H1 (cell line): Measurements from ENCODE around the gene PDS5A. TPM values are rescaled to one million over a fixed set of nuclear protein-coding genes. Genes with fewer than 3 reads are reported as not detected.

Source experiments
- CTCF ChIA-PET: fragments of 300-600 bp; sonication (Branson Sonifier 250); formaldehyde crosslinking; loops from one replicate; lab custom pipeline; 2021; ENCODE audit not compliant: partially characterized antibody; lab: Charles Lee
- POLR2A ChIA-PET: fragments of 300-600 bp; sonication (Branson Sonifier 250); formaldehyde crosslinking; loops from one replicate; lab custom pipeline; 2021; ENCODE audit warnings: inconsistent platforms; ENCODE audit not compliant: partially characterized antibody; lab: Charles Lee
- DNase-seq, 2 experiments: peaks; one replicate each; pipeline versions ENCODE4 v3.0.0 to v3.0.0-alpha.2; 2010 to 2022; ENCODE audit warnings: low spot score in 2 of 2, low read depth in 1 of 2, mixed read lengths in 1 of 2
- FAIRE-seq: peaks from 2 replicates; lab custom pipeline; 2011; peaks lifted over from hg19 to GRCh38; lab: Jason Lieb, UNC
- H2AFZ ChIP-seq: 2 replicates; pipeline ENCODE4 v1.8.1; 2012; ENCODE audit warnings: low read length, inconsistent platforms
- H2AK5ac ChIP-seq: 2 replicates; pipeline ENCODE4 v1.6.1; 2013; ENCODE audit warnings: low read depth, low read length
- H2BK120ac ChIP-seq: replicated peaks from 2 replicates; pipeline ENCODE3; 2013; ENCODE audit warnings: low read depth, low read length, inconsistent platforms
- H2BK12ac ChIP-seq: 2 replicates; pipeline ENCODE4 v1.6.1; 2013; ENCODE audit warnings: low read depth, low read length
- H2BK15ac ChIP-seq: 2 replicates; pipeline ENCODE4 v1.6.1; 2013; ENCODE audit warnings: low read length
- H2BK20ac ChIP-seq: 2 replicates; pipeline ENCODE4 v1.6.1; 2013; ENCODE audit warnings: low read length
- H2BK5ac ChIP-seq: 2 replicates; pipeline ENCODE4 v1.6.1; 2013; ENCODE audit warnings: low read depth, low read length
- H3K14ac ChIP-seq: 2 replicates; pipeline ENCODE4 v1.6.1; 2013; ENCODE audit warnings: inconsistent platforms; ENCODE audit not compliant: insufficient read length
- H3K18ac ChIP-seq: 2 replicates; pipeline ENCODE4 v1.6.1; 2013; ENCODE audit warnings: low read length; ENCODE audit errors: extremely low read depth
- H3K23ac ChIP-seq: 2 replicates; pipeline ENCODE4 v1.6.1; 2013; ENCODE audit warnings: inconsistent platforms; ENCODE audit not compliant: insufficient read length
- H3K23me2 ChIP-seq: 2 replicates; pipeline ENCODE4 v1.6.1; 2013; ENCODE audit warnings: low read depth, low read length
- H3K27ac ChIP-seq: 2 replicates; pipeline ENCODE4 v1.6.1; 2011; ENCODE audit warnings: low read depth, low read length, inconsistent platforms
- H3K27me3 ChIP-seq, 4 experiments: replicated peaks in 1 of 4; 1 replicate in 1 of 4; 2 replicates in 3 of 4; pipeline versions ENCODE4 v1.6.1 to v1.8.1; 2011 to 2013; ENCODE audit warnings: low read length in 3 of 4, mild to moderate bottlenecking in 3 of 4, inconsistent platforms in 2 of 4, mixed read lengths in 2 of 4, moderate library complexity in 1 of 4; ENCODE audit not compliant: control insufficient read depth in 3 of 4, insufficient read depth in 3 of 4; ENCODE audit errors: extremely low read depth in 1 of 4
- H3K36me3 ChIP-seq, 4 experiments: 2 replicates each; pipeline versions ENCODE4 v1.6.1 to v1.8.1; 2011 to 2013; ENCODE audit warnings: mild to moderate bottlenecking in 4 of 4, low read length in 3 of 4, moderate library complexity in 2 of 4, control low read depth in 1 of 4, inconsistent platforms in 1 of 4; ENCODE audit not compliant: insufficient read depth in 4 of 4, control insufficient read depth in 2 of 4
- H3K4ac ChIP-seq: replicated peaks from 2 replicates; pipeline ENCODE3; 2013; ENCODE audit warnings: low read length, low read depth, mixed read lengths, inconsistent platforms; ENCODE audit not compliant: insufficient read length
- H3K4me1 ChIP-seq, 4 experiments: replicated peaks in 1 of 4; 1 replicate in 1 of 4; 2 replicates in 3 of 4; pipeline versions ENCODE4 v1.6.1 to v1.8.1; 2011 to 2013; ENCODE audit warnings: low read length in 3 of 4, inconsistent platforms in 2 of 4, mixed read lengths in 1 of 4; ENCODE audit not compliant: insufficient read depth in 4 of 4, control insufficient read depth in 3 of 4
- H3K4me2 ChIP-seq, 2 experiments: 2 replicates each; pipeline versions ENCODE4 v1.6.1 to v1.8.1; 2011 to 2013; ENCODE audit warnings: low read depth in 2 of 2, low read length in 2 of 2, control low read depth in 1 of 2, inconsistent platforms in 1 of 2, mild to moderate bottlenecking in 1 of 2; ENCODE audit not compliant: insufficient read depth in 1 of 2
- H3K4me3 ChIP-seq, 4 experiments: fragments of 200-600, 300-600 bp in 1 of 4; sonication (generic), shearing (Covaris generic), sonication (Bioruptor Twin) in 1 of 4; 2 replicates each; pipeline versions ENCODE4 v1.5.1 to v1.8.1; 2011 to 2016; ENCODE audit warnings: low read length in 4 of 4, low read depth in 3 of 4, control low read depth in 2 of 4, inconsistent platforms in 2 of 4, mild to moderate bottlenecking in 2 of 4, mixed read lengths in 1 of 4, moderate library complexity in 1 of 4; ENCODE audit not compliant: insufficient read depth in 2 of 4; ENCODE audit errors: extremely low read depth in 1 of 4
- H3K56ac ChIP-seq: replicated peaks from 2 replicates; pipeline ENCODE3; 2013; ENCODE audit warnings: low read depth, mild to moderate bottlenecking, mixed read lengths, low read length, inconsistent platforms; ENCODE audit not compliant: insufficient read length
- H3K79me1 ChIP-seq: 2 replicates; pipeline ENCODE4 v1.6.1; 2013; ENCODE audit warnings: low read depth, low read length, control low read depth
- H3K79me2 ChIP-seq, 2 experiments: 2 replicates each; pipeline versions ENCODE4 v1.6.1 to v1.8.1; 2012 to 2013; ENCODE audit warnings: low read length in 2 of 2, mild to moderate bottlenecking in 2 of 2, inconsistent platforms in 1 of 2; ENCODE audit not compliant: insufficient read depth in 2 of 2, control insufficient read depth in 1 of 2
- H3K9ac ChIP-seq, 4 experiments: replicated peaks in 1 of 4; 1 replicate in 1 of 4; 2 replicates in 3 of 4; pipeline versions ENCODE4 v1.6.1 to v1.8.1; 2011 to 2013; ENCODE audit warnings: low read depth in 3 of 4, low read length in 3 of 4, control low read depth in 2 of 4, mild to moderate bottlenecking in 2 of 4, moderate library complexity in 2 of 4, inconsistent platforms in 1 of 4; ENCODE audit errors: extremely low read depth in 1 of 4
- H3K9me3 ChIP-seq, 2 experiments: 2 replicates each; pipeline versions ENCODE4 v1.6.1 to v1.8.1; 2012 to 2013; ENCODE audit warnings: mild to moderate bottlenecking in 2 of 2, moderate library complexity in 2 of 2, control low read depth in 1 of 2, inconsistent platforms in 1 of 2, low read depth in 1 of 2, low read length in 1 of 2, mixed read lengths in 1 of 2; ENCODE audit not compliant: insufficient read depth in 2 of 2
- H4K20me1 ChIP-seq, 2 experiments: replicated peaks in 1 of 2; 2 replicates each; pipeline versions ENCODE3 to v1.8.1; 2011 to 2013; ENCODE audit warnings: inconsistent platforms in 2 of 2, low read length in 2 of 2, mild to moderate bottlenecking in 1 of 2; ENCODE audit not compliant: insufficient read depth in 2 of 2, control insufficient read depth in 1 of 2
- H4K5ac ChIP-seq: 2 replicates; pipeline ENCODE4 v1.6.1; 2013; ENCODE audit warnings: low read length, low read depth, mixed read lengths, inconsistent platforms; ENCODE audit not compliant: insufficient read length
- H4K8ac ChIP-seq: 2 replicates; pipeline ENCODE4 v1.8.0; 2013; ENCODE audit warnings: mild to moderate bottlenecking, moderate library complexity, low read length, inconsistent platforms; ENCODE audit not compliant: insufficient read depth; ENCODE audit errors: extremely low read depth
- H4K91ac ChIP-seq: replicated peaks from 2 replicates; pipeline ENCODE3; 2013; ENCODE audit warnings: low read length, mixed read lengths, inconsistent platforms; ENCODE audit not compliant: insufficient read length
- CBX5 ChIP-seq: fragments of 300-800, 300-1000 bp; sonication (generic); IDR thresholded peaks from 2 replicates; pipeline ENCODE4 v1.7.1; 2016; ENCODE audit warnings: antibody characterized with exemption, low read length, low read depth
- CBX8 ChIP-seq: fragments of 300-800, 300-1000 bp; sonication (generic); IDR thresholded peaks from 2 replicates; pipeline ENCODE4 v1.7.1; 2016; ENCODE audit warnings: low read depth, low read length, borderline replicate concordance
- EZH2 ChIP-seq: fragments of 200-600 bp; sonication (generic); IDR thresholded peaks from 2 replicates; pipeline ENCODE4 v1.7.1; 2012; ENCODE audit warnings: low read depth, mild to moderate bottlenecking, moderate library complexity, low read length, inconsistent platforms; ENCODE audit not compliant: severe bottlenecking
- GTF2F1 ChIP-seq: IDR thresholded peaks from 2 replicates; pipeline ENCODE4 v1.6.1; 2012; ENCODE audit warnings: low read depth, low read length, improper control_type of control experiment, borderline replicate concordance
- HDAC2 ChIP-seq, 2 experiments: fragments of 300-600 bp in 1 of 2; sonication (generic) in 1 of 2; IDR thresholded peaks; 2 replicates each; pipeline ENCODE4 v1.6.1; 2011 to 2012; ENCODE audit warnings: low read depth in 2 of 2, low read length in 2 of 2, mild to moderate bottlenecking in 2 of 2, moderate library complexity in 2 of 2, borderline replicate concordance in 1 of 2, inconsistent platforms in 1 of 2
- KDM4A ChIP-seq: IDR thresholded peaks from one replicate; pipeline ENCODE4 v1.7.1; 2012; ENCODE audit warnings: low read depth, mild to moderate bottlenecking, moderate library complexity, low read length, inconsistent platforms; ENCODE audit not compliant: severe bottlenecking
- POLR2AphosphoS5 ChIP-seq: IDR thresholded peaks from 2 replicates; pipeline ENCODE4 v1.6.1; 2011; ENCODE audit warnings: low read depth, low read length
- RBBP5 ChIP-seq: IDR thresholded peaks from 2 replicates; pipeline ENCODE4 v1.7.1; 2012; ENCODE audit warnings: low read depth, mild to moderate bottlenecking, inconsistent platforms, low read length, moderate library complexity, borderline replicate concordance
- SIX5 ChIP-seq: IDR thresholded peaks from 2 replicates; pipeline ENCODE4 v1.6.1; 2011; ENCODE audit warnings: mild to moderate bottlenecking, low read depth, low read length
- SP2 ChIP-seq: IDR thresholded peaks from 2 replicates; pipeline ENCODE4 v1.6.1; 2012; ENCODE audit warnings: mild to moderate bottlenecking, low read length, inconsistent platforms
- TEAD4 ChIP-seq: IDR thresholded peaks from 2 replicates; pipeline ENCODE4 v1.6.1; 2012; ENCODE audit warnings: low read depth, low read length, inconsistent platforms, mixed read lengths
- USF2 ChIP-seq: IDR thresholded peaks from 2 replicates; pipeline ENCODE4 v1.6.1; 2011; ENCODE audit warnings: low read length, improper control_type of control experiment
- ZNF274 ChIP-seq: IDR thresholded peaks from 2 replicates; pipeline ENCODE4 v1.7.0; 2012; ENCODE audit warnings: low read length, borderline replicate concordance; ENCODE audit errors: extremely low read depth
- WGBS, 2 experiments: shearing (Covaris generic) in 1 of 2; methylation state at CpG; one replicate each; pipeline versions ENCODE4 v1.1.6 to v1.1.7; 2013 to 2015; ENCODE audit warnings: low lambda C conversion rate in 2 of 2, mixed read lengths in 2 of 2, inconsistent platforms in 1 of 2, low coverage in 1 of 2, missing lambda C conversion rate in 1 of 2; ENCODE audit not compliant: insufficient replicate concordance in 2 of 2, insufficient coverage in 1 of 2, insufficient read length in 1 of 2; ENCODE audit errors: extremely low coverage in 1 of 2, missing lambda C conversion rate in 1 of 2; 5-methylcytosine and 5-hydroxymethylcytosine counted together
- polyA plus RNA-seq, 7 experiments: library from polyadenylated mRNA; depleted of rRNA in 3 of 7; stranded (reverse) in 5 of 7; unstranded in 2 of 7; fragments of >200 nt in 5 of 7; fragments of 200-250 nt in 2 of 7; gene quantifications; 1 replicate in 5 of 7; 2 replicates in 1 of 7; 4 replicates in 1 of 7; pipeline versions ENCODE4 v1.2.1 to v1.2.3, GENCODE V29; 2011 to 2013; ENCODE audit warnings: missing spikeins in 2 of 7, mixed read lengths in 2 of 7
- total RNA-seq: library from RNA; stranded (reverse); fragmentation: NEBNext Ultra II Directional; extraction: Animal tissue kit (Norgen Biotek cat#: 25700); gene quantifications from 2 replicates; pipeline ENCODE4 v1.2.1, GENCODE V29; 2021

Gene PDS5A
- total and polyA plus RNA-seq, 2 of the 8 experiments (the other 6 are each of a cell fraction or from before 2014, with no cell fraction given) = 15.5 to 76.6 TPM

GRCh38 chr4:39881789-39882188 is 95.9 kb downstream of the PDS5A start:
- Histone ChIP-seq H2AFZ (no peak overlapping the region), H3K79me1 (no peaks in the 10 kb centered on the region), H3K4me3 (no peak overlapping the region), H2BK120ac (no peak overlapping the region), H2BK20ac (no peak overlapping the region), H4K20me1 (no peaks in the 10 kb centered on the region), H3K27ac (no peak overlapping the region), H2BK5ac (no peak overlapping the region), H3K14ac (no peak overlapping the region), H3K79me2 (no peaks in the 10 kb centered on the region), H3K18ac (no peak overlapping the region), H4K8ac (no peak overlapping the region), H3K4me2 (no peak overlapping the region), H3K9me3 (no peaks in the 10 kb centered on the region), H2BK15ac (no peak overlapping the region), H3K4me1 (no peaks in the 10 kb centered on the region), H3K27me3 (no peaks in the 10 kb centered on the region), H3K9ac (no peak overlapping the region), H3K23me2 (no peaks in the 10 kb centered on the region), H2AK5ac (no peak overlapping the region), H3K4ac (no peak overlapping the region), H2BK12ac (no peak overlapping the region), H3K23ac (no peak overlapping the region), H4K91ac (no peak overlapping the region), H4K5ac (no peak overlapping the region), H3K36me3 (peaks cover 0 to 41% (median 16%) of the 10 kb centered on the region in 4 experiments; a peak in 6 of 8 replicates), H3K56ac (no peak overlapping the region)
- no peak for FAIRE-seq
- 91% methylated on average over 2 of the region's 2 CpGs; no CpG with 5 or more reads in 1 of the 2 experiments for WGBS, 2 experiments
- DNase-seq = no peak
- TF ChIP-seq CBX5 (no peak), SIX5 (no peak), SP2 (no peak), KDM4A (no peak), GTF2F1 (no peak), USF2 (no peak), ZNF274 (no peak), RBBP5 (no peak), EZH2 (no peak), HDAC2 (IDR thresholded peaks at IDR 0.05; ENCODE audit: borderline replicate concordance in 1 of 2, low read depth in 2 of 2, low read length in 2 of 2) (no peak), POLR2AphosphoS5 (no peak), CBX8 (no peak), TEAD4 (no peak)
- CTCF ChIA-PET = no interaction called here
- POLR2A ChIA-PET = no interaction called here
